Fibroblast of mammary gland (primary cell): ENCODE measurements around the gene NUDT16L1.

Experiments used
- DNase-seq: peaks from one replicate; pipeline ENCODE4 v3.0.0-alpha.2; 2010; ENCODE audit warnings: low read depth
- H3K4me3 ChIP-seq: 2 replicates; pipeline ENCODE4 v1.5.1; 2011; ENCODE audit warnings: low read depth, mild to moderate bottlenecking, low read length, moderate library complexity; ENCODE audit not compliant: control insufficient read depth
- TF ChIP-seq, protein P1 (sequence below): conservative IDR thresholded peaks from 2 replicates; pipeline ENCODE4 v1.5.1; 2011; ENCODE audit warnings: low read depth, low read length, inconsistent platforms; ENCODE audit not compliant: control insufficient read depth, insufficient read depth

The NUDT16L1 gene

DNA sequence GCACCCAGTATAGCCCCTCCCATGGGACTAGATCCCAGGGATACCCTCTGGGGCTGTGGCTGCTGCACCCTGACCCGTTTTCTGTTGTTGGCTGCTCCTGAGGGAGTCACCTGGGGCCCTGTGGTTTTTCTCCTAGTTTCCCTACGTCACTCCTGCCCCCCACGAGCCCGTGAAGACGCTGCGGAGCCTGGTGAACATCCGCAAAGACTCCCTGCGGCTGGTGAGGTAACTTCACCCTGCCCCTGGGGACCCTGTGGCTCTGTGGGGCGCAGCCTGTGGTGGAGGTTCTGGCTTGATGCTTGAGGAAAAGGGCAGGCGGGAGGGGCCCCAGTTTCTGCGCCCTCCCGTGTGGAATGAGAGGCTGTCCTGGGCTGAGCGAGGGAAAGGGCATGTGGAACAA is 41.5 kb upstream of the NUDT16L1 start:
- DNase-seq = no peak
- TF ChIP-seq, protein P1, sequence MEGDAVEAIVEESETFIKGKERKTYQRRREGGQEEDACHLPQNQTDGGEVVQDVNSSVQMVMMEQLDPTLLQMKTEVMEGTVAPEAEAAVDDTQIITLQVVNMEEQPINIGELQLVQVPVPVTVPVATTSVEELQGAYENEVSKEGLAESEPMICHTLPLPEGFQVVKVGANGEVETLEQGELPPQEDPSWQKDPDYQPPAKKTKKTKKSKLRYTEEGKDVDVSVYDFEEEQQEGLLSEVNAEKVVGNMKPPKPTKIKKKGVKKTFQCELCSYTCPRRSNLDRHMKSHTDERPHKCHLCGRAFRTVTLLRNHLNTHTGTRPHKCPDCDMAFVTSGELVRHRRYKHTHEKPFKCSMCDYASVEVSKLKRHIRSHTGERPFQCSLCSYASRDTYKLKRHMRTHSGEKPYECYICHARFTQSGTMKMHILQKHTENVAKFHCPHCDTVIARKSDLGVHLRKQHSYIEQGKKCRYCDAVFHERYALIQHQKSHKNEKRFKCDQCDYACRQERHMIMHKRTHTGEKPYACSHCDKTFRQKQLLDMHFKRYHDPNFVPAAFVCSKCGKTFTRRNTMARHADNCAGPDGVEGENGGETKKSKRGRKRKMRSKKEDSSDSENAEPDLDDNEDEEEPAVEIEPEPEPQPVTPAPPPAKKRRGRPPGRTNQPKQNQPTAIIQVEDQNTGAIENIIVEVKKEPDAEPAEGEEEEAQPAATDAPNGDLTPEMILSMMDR = no peak
- no peak overlapping the region for H3K4me3 ChIP-seq

DNA sequence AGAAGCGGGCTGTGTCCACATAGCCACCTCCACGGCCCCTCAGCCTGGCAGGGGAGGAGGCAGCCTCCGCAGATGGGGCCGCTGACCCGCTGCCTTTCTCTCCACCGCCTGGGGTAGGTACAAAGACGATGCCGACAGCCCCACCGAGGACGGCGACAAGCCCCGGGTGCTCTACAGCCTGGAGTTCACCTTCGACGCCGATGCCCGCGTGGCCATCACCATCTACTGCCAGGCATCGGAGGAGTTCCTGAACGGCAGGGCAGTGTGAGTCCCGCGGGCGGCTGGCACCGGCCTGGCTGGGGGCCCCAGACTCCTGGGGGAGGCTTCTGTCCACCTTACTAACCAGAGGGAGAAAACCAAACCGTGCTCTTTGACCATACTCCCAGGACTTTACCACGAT is 40.8 kb upstream of the NUDT16L1 start:
- H3K4me3 ChIP-seq = no peak overlapping the region
- DNase-seq = no peak
- TF ChIP-seq, protein P1 = no peak

DNA sequence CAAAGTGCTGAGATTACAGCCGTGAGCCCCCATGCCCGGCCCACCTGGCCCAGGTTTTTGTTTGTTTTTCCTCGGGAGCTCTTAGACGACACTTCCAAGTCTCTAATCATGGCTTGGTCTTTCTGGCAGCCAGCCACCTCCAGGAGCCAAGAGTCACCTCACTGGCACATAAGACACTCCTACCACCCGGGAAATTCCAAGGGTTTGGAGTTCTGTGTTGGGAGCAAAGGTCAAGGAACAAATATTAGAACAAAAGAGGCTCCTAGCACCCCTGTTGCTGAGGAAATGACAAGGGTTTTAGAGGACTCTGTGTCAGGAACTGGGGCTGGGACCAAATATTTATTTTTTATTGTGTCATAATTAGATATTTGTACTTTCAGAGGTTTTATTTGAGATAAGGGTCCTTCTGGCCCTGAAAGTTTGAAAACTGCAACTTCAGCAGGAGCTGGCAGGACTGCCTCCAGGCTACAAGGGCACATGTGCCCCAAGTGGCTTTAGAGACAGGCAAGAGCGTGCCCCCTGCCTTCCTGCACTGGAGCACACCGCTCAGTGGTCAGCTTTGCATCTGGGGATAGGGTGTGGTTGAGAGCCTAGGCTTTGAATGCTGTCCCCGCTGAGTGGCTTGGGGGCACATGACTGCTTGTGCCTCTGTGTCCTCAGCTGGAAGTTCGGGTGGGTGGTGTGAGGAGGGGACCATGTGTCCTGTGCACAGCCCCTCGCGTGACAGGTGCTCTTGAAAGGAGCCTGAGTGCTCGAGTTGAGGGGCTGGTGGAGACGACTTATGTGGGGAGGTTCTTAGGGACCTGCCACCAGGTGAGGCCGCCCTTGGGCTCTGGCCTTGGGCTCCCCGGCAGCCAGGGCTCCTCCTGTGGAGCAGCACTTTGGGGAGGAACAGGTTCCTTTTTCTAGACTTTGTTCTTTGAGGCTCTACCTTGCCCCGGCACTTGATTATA is 39.1 kb upstream of the NUDT16L1 start:
- DNase-seq = no peak
- no peak overlapping the region for H3K4me3 ChIP-seq
- TF ChIP-seq, protein P1 = no peak

DNA sequence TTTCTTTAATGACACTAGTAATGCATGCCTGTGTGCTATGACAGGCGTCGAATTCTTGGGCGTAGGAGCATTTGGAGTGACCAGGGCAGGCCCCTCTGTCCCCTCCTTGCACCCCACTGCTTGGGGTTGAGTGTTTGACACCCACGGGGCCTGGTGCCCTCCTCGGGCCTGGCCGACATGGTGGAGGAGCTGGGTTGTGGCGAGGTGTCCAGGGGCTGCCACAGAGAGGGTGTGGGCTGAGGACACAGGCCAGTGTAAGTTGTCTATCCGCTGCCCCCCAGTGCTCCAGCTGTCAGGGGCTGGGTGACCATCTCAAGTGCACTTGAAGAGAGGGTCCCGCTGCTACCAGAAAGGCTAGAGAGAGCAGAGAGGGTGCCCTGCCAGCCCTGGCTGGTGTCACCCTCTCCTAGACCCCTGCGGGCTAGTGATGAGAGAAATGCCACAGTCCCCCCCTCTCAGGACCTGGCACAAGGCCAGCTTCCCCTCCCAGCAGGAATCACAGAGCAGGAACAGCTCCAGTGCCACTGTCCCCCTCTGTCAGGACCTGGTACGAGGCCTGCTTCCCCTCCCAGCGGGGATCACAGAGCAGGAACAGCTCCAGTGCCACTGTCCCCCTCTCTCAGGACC is 38.3 kb upstream of the NUDT16L1 start:
- TF ChIP-seq, protein P1 = no peak
- no peak overlapping the region for H3K4me3 ChIP-seq
- DNase-seq = no peak

DNA sequence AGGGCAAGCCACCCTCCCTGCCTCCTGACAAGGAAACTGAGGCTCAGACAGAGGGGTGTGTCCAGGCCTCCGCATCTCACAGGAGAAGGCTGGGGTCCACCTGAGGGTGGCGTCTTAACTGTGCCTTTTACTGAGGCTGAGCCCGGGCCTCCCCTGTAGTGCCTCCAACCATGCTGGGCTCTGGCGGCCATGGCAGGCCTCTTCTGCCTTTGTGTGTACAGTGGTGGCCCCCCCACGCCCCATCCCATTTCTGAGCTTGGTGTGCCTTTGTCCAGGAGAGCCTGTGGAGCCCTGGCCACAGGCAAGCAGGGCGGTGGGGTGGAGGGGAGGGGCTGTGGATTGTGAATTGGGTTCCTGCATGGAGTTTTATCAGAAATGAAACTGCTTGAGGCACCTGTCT is 37.6 kb upstream of the NUDT16L1 start:
- TF ChIP-seq, protein P1 = no peak
- no peak for DNase-seq
- no peak overlapping the region for H3K4me3 ChIP-seq

DNA sequence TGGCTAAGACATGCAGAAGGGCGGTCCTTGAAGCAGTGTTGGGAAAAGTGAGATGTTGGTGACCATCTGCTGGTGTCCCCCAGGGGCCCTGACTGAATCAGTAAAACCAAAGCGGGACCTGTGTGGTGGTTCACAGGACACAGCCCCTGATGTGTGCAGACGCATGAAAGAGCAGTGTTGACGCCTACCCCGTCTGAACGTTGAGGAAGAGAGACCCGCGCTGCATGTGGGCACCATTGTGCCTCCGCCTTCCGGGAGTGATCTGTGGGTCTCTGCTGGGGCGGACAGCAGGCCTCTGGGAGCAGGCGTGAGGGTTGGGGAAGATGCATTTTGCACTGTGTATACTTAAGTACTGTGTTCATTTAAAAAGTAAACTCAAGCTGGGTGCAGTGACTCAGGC is 37.1 kb upstream of the NUDT16L1 start:
- DNase-seq = no peak
- TF ChIP-seq, protein P1 = no peak
- H3K4me3 ChIP-seq = no peak overlapping the region
